T1000 (cell line): ENCODE results near the gene EPO.
"Not testable (repeated sequence)": the region's sequence is repeated elsewhere in the genome, so short reads cannot be mapped to it uniquely, and the experiment has no call there.

Experiments used
- DNase-seq: peaks from one replicate; lab custom pipeline; 2025; ENCODE audit warnings: mixed read lengths; lab: John Stamatoyannopoulos, UW

EPO gene

DNA sequence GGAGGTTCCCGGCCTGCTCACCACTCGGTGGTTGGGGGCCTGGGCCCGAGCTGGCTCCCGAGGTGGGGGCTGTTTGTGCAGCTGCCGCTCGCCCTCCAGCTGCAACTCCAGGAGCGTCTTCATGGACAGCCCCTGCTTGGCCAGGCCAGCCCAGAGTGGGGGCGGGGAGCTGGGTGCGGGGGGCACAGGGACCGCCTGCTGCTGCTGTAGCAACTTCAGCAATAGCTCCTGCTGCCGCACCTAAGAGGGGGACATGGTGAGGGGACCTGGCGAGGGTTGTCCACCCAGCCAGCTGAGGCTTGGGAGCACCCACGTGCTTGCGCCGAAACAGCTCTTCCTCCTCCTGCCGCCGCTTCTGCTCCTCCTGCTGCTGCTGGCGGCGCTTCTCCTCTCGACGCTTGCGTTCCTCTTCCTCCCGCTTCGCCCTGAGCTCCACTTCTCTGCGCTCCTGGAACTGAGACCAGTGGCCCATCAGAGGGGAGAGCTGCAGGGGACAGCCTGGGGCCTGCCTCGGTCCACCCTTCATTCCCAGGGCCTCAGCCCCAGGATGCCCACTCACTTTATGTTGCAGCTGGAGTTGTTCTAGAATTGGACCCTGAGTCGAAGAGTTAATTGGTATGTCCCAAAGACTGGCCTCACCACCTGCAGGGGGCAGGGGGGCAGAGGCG is 37.1 kb upstream of the EPO start:
- DNase-seq, result no peak

DNA sequence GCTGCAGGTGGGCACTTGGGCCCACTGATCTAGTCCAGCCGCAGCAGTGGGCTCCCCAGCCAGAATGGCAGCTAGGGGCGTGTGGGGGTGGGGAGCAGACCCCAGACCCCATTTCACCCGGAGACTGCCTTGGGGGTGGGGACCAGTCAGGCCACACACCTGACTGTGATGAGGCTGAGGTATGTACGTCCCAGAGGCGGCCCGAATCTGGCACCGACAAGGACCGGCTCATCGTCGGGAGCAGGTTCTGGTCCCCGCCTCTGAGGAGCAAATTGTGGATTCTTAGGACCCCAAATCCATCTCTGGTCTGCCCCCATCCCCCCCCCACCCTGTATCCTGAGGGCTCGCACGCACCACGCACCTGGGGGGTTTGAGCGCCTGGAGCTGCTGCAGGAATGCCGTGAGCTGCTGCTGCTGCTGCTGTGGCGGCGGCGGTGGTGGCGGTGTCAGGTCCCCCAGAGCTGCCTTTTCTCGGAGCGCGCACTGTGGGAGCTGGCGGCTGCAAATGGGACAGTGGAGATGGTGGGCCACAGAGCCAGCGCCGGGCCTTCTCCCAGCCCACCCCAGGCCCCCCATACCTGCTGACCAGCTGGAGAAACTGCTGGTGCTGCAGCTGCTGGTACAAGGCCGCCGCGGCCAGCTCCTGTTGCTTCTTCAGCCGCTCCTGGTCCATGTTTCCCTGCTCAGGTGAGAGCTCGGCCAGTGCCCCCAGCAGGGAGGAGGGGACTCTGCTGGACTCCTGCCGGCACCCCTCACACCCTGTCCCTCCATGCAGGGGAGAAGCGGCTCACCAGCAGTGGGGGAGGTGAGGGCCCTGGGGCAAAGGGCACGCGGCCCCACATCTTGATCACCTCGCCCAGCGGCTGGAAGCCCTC is 36.4 kb upstream of the EPO start:
- no peak for DNase-seq

GRCh38 chr7:100684534-100685042 is 35.7 kb upstream of the EPO start:
- DNase-seq, result no peak

DNA sequence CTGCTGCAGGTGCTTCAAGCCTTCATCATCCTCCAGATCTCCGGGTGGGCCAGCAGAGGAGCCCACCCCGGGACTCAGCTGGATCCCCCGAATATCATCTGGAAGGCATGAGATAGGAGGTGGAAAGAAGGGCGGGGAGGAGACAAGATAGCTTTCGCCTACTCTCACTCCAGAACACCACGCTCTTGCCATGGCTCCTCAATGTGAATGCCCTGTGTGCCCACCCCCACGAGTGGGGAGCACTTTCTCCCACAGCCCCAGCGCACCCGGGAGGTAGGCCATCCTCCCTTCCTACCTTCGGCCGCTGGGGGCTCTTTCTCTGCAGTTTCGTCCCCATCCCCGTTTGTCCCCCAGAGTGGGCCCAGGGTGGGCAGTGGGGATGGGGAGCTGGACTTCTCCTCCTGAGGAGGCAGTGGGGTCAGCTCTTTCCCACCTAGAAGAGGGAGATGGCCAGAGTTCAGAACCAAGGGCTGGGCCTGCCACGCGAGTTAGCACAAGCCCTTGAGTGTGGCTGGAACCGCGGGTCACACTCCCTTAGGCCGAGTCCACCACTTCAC is 35.1 kb upstream of the EPO start:
- DNase-seq, result no peak

DNA sequence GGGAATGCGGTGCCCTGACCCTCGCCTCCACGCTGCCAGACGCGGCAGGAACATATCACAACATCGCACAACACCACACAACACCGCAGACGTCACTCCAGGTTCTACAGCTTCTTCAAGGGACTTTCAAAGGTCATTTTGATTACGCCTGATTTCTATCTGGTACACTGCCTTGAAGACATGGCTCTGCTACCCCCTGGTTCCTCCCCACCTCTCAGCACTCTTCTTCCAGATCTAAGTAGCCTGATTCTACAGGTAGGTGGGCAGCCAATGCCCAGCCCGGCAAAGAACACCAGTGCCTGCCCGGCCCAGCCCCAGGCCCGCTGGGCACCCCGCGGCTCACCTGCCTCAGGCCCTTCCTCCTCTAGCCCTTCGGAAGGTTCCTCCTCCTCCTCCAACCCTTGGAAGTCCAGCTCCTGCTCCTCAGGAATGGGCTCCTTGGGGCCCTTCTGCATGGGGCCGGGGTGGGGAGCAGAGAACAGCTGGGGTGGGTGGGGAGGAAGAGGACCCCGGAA is 34.6 kb upstream of the EPO start:
- no peak for DNase-seq

- DNase-seq, result no peak
These were observed 34.0 kb upstream of the EPO start for GRCh38 chr7:100686201-100686821.

- no peak for DNase-seq
These were observed 33.5 kb upstream of the EPO start for GRCh38 chr7:100686822-100687211.

GRCh38 chr7:100687261-100687660 is 33.0 kb upstream of the EPO start:
- no peak for DNase-seq

- DNase-seq, result no peak
These were observed 32.4 kb upstream of the EPO start for GRCh38 chr7:100687751-100688300.

- no peak for DNase-seq
These were observed 31.9 kb upstream of the EPO start for GRCh38 chr7:100688326-100688860.

DNA sequence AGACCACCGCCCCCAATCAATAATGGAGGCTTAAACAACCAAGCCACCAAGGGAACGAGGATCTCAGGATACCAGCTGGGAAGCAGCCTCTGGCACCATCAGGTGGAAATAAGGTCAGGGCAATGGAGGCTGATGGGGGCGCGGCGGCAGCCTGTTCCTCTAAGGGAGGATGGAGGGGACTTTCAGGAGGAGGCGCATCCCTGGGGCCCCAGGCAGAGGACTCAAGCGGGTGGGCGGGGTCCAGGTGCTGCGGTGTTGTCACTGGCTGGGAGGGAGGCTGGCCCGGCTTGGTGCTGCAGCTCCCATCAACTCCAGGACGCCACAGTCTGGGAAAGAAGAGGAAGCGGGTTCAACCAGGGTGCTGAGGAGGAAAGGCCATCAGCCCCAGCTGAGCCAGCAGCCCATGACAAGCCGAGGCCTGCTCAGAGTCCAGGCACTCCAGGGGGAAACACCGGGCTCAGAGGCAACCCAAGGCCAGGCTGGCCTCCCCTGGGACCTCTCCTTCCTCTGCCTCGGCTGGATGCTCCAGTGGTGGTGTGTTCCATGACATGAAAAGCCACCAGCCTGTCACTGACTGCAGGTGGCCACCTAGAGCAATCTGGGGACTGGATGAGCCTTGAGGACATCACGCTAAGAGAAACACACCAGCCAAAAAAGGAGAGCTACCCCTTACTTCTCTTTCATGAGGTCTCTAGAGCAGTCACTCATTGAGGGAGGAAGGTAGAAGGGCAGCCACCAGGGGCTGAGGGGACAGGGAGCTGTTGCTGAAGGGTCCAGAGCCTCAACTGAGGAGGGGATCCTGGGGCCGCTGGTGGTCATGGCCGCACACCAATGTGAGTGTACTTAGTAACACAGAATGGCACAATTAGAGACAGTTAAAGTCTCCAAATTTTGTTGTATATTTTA is 30.8 kb upstream of the EPO start:
- DNase-seq, result no peak

GRCh38 chr7:100691676-100692577 is 28.3 kb upstream of the EPO start:
- peak; percentile 38 for DNase-seq

DNA sequence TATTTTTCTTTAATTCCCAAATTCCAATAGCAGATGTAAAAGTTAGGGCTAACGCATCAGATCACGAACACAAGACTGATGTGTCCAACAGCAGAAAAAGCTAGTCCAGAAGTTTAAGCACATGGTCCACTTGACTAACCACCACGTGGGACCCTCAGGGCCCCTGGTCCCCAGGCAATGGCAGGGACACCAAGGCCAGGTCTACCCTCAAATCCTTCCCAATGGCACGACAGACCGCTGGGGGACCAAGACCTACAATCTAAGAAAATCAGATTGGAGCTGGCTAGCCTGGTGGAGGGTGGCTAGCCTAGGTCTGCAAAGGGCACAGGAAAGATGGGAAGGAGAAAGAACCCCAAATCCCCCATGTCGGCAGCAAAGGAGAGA is 27.7 kb upstream of the EPO start:
- DNase-seq, result no peak

GRCh38 chr7:100693312-100694097 is 26.8 kb upstream of the EPO start:
- DNase-seq, result no peak

DNA sequence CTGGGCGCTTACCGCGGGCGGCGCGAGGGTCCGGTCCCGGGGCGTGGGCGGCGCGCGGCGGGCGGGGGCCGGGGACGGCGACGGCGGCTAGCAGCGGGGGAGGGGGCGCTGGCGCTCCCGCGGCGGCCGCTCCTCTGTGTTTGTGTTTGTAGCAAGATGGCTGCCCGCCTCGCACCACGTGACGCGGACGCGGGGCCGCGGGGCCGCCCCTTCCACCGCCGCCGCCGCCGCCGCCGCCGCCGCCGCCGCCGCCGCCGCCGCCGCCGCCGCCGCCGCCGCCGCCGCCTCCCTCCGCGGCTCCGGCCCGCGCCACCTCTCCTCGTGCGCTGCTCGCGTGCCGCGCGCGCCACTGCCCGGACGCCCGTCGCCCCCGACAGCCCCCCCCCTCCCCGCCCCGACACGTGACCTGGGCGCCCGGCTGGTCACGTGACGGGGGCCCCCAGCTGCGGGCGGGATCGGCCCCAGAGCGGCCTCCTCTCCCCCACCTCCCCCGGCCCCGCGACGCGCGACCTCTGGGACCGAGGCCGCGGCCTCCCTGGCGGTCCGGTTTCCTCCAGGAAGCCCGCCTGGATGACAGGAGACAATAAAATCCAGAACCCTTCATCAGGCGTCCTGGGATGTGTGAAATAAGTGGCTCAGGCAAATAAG is 26.0 kb upstream of the EPO start, which contains the start of gene GIGYF1:
Gene GIGYF1, minus strand, starts transcription at position 153 of the 648 bp plus-strand sequence. CDS start 6,012 bp downstream, outside the sequence.
- no peak for DNase-seq

GRCh38 chr7:100696123-100696521 is 24.1 kb upstream of the EPO start:
- no peak for DNase-seq

- no peak for DNase-seq
These were observed 21.2 kb upstream of the EPO start for GRCh38 chr7:100699018-100699417.

DNA sequence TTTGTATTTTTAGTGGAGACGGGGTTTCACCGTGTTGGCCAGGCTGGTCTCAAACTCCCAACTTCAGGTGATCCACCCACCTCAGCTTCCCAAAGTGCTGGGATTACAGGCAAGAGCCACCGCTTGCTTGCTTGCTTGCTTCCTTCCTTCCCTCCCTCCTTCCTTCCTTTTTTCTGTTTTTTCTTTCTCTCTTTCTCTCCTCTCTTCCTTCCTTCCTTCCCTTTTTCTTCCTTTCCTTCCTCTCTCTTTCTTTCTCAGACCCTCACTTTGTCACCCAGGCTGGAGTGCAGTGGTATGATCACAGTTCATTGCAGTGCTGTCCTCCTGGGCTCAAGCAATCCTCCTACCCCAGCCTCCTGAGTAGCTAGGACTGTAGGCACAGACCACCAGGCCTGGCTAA is 19.2 kb upstream of the EPO start:
- DNase-seq, result not testable (repeated sequence)
